CD4-positive, CD25-positive, alpha-beta regulatory T cell (primary cell): ENCODE results near the gene JUP. TPM values are rescaled to one million over a fixed set of nuclear protein-coding genes. Genes with fewer than 3 reads are reported as not detected.

Experiments
- ATAC-seq, 2 donors: fragments of 150-1000 bp; cut with Tn5 transposase; one replicate each; pipeline ENCODE4 v1.10.0; 2021; ENCODE audit warnings: low read depth in 2 of 2, moderate number of reproducible peaks in 2 of 2, moderate library complexity in 1 of 2
- DNase-seq, 3 donors: peaks; one replicate each; pipeline versions ENCODE4 v3.0.0 to v3.0.0-alpha.2; 2012 to 2022; ENCODE audit warnings: mixed read lengths in 1 of 3
- H3K27ac ChIP-seq: one replicate; pipeline ENCODE4 v1.7.0; 2013; ENCODE audit warnings: mild to moderate bottlenecking, low read length; ENCODE audit not compliant: insufficient read depth, poor library complexity, severe bottlenecking
- H3K27me3 ChIP-seq: one replicate; pipeline ENCODE4 v1.7.0; 2013; ENCODE audit warnings: low read length; ENCODE audit not compliant: control insufficient read depth, insufficient read depth
- H3K36me3 ChIP-seq: one replicate; pipeline ENCODE4 v1.7.0; 2013; ENCODE audit warnings: mild to moderate bottlenecking, low read length, moderate library complexity; ENCODE audit not compliant: control insufficient read depth, insufficient read depth
- H3K4me1 ChIP-seq: 2 replicates; pipeline ENCODE4 v1.7.0; 2013; ENCODE audit warnings: mild to moderate bottlenecking, low read length; ENCODE audit not compliant: insufficient read depth, control insufficient read depth, poor library complexity, severe bottlenecking
- H3K4me3 ChIP-seq: one replicate; pipeline ENCODE4 v1.7.0; 2013; ENCODE audit warnings: low read depth, mild to moderate bottlenecking, low read length, moderate library complexity
- H3K9me3 ChIP-seq, 2 experiments: 1 replicate in 1 of 2; 2 replicates in 1 of 2; pipeline ENCODE4 v1.7.0; 2013; ENCODE audit warnings: low read length in 2 of 2, mild to moderate bottlenecking in 1 of 2, moderate library complexity in 1 of 2; ENCODE audit not compliant: control insufficient read depth in 2 of 2
- H3K27ac Mint-ChIP-seq, 3 donors: one replicate each; pipeline ENCODE4 v1.8.0; 2020 to 2022; ENCODE audit warnings: mild to moderate bottlenecking in 3 of 3, mixed read lengths in 3 of 3, moderate library complexity in 2 of 3
- H3K27me3 Mint-ChIP-seq: one replicate; pipeline ENCODE4 v1.8.0; 2022; ENCODE audit warnings: mild to moderate bottlenecking, mixed read lengths
- H3K36me3 Mint-ChIP-seq: one replicate; pipeline ENCODE4 v1.8.0; 2020; ENCODE audit warnings: mixed read lengths
- H3K4me1 Mint-ChIP-seq, 4 donors: one replicate each; pipeline ENCODE4 v1.8.0; 2020 to 2022; ENCODE audit warnings: mixed read lengths in 4 of 4, mild to moderate bottlenecking in 1 of 4
- H3K4me3 Mint-ChIP-seq, 4 donors: one replicate each; pipeline ENCODE4 v1.8.0; 2020 to 2022; ENCODE audit warnings: mild to moderate bottlenecking in 4 of 4, mixed read lengths in 4 of 4, moderate library complexity in 3 of 4
- H3K9me3 Mint-ChIP-seq, 7 donors: one replicate each; pipeline ENCODE4 v1.8.0; 2020 to 2022; ENCODE audit warnings: mixed read lengths in 7 of 7, mild to moderate bottlenecking in 3 of 7, moderate library complexity in 2 of 7
- polyA plus RNA-seq, 4 donors: library from polyadenylated mRNA; unstranded; fragments of 300-500 nt; fragmentation: Illumina TruSeq; gene quantifications; one replicate each; pipeline ENCODE4 v1.2.3, GENCODE V29; 2021
- total RNA-seq: library from RNA; stranded (reverse); gene quantifications from one replicate; pipeline ENCODE4 v1.2.3, GENCODE V29; 2022

JUP gene
- total and polyA plus RNA-seq, 5 donors from 2014 or later, result 0.32 to 1.3 (median 0.33) TPM; not detected in 2

- no peak for ATAC-seq
- peak overlapping the region in 1 of 3 donors; percentile 55 for H3K27ac Mint-ChIP-seq
Observed at GRCh38 chr17:41766135-41766534, 20.4 kb downstream of the JUP start.

DNA sequence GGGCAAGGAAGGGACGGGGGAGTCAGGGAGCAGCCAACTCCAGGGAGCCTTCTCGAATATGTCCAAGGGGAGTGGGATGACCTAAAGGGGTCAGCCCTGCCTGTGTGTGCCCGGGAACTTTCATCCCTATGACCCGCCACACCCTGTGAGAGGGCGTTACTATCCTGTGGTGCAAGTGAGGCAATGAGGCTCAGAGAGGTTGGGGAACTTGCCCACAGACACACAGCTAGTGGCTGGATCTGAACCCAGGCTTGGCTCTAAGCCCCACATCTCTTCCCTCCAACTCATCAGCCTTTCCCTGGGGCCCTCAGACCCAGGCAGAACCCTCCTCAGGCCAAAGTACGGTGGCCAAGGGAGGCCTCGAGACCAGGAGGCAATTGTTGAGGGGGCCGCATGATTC lies 23.2 kb downstream of the JUP start:
- Histone ChIP-seq H3K4me1 (no peaks in the 10 kb centered on the region), H3K9me3 (no peaks in the 10 kb centered on the region), H3K27me3 (no peaks in the 10 kb centered on the region), H3K27ac (no peak overlapping the region), H3K4me3 (no peak overlapping the region), H3K36me3 (no peaks in the 10 kb centered on the region)
- ATAC-seq, result no peak
- no peak for DNase-seq
- Mint-ChIP-seq H3K4me3 (no peak overlapping the region), H3K9me3 (peaks cover 0 to 1% (median 0%) of the 10 kb centered on the region in 7 donors), H3K27me3 (peaks cover 6% of the 10 kb centered on the region), H3K27ac (no peak overlapping the region), H3K4me1 (no peaks in the 10 kb centered on the region), H3K36me3 (no peaks in the 10 kb centered on the region)

More at GRCh38 chr17:41766135-41766534, 20.4 kb downstream of the JUP start:
- H3K9me3 Mint-ChIP-seq, result no peaks in the 10 kb centered on the region
- H3K4me3 Mint-ChIP-seq, result no peak overlapping the region
- H3K4me1 ChIP-seq, result no peaks in the 10 kb centered on the region
- H3K27ac ChIP-seq, result no peak overlapping the region
- no peaks in the 10 kb centered on the region for H3K27me3 ChIP-seq
- H3K36me3 Mint-ChIP-seq, result no peaks in the 10 kb centered on the region
- no peaks in the 10 kb centered on the region for H3K4me1 Mint-ChIP-seq
- no peak for DNase-seq
- H3K9me3 ChIP-seq, result no peaks in the 10 kb centered on the region
- H3K4me3 ChIP-seq, result no peak overlapping the region
- H3K27me3 Mint-ChIP-seq, result peaks cover 6% of the 10 kb centered on the region
- H3K36me3 ChIP-seq, result no peaks in the 10 kb centered on the region

DNA sequence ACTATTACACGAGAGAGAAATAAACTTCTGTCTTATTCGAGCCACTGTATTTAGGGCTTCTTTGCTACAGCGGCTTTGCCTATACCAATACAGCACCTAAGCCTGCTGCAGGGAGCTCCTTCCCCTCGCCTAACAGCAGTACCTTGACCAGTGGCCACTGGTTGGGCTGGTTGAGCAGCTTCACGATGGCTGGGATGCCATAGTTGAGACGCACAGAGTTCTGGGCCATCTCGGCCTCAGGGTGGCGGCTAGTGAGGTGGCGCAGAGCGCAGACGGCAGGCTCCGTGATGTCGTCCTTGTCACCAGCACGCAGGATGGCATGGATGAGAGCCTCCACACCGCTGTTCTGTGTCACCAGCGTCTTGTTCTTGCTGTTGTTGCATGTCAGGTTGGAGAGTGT lies 23.7 kb downstream of the JUP start:
- Histone ChIP-seq H3K36me3 (no peaks in the 10 kb centered on the region), H3K9me3 (no peaks in the 10 kb centered on the region), H3K27me3 (no peaks in the 10 kb centered on the region), H3K4me1 (no peaks in the 10 kb centered on the region), H3K4me3 (no peak overlapping the region), H3K27ac (no peak overlapping the region)
- Mint-ChIP-seq H3K9me3 (peaks cover 0 to 1% (median 0%) of the 10 kb centered on the region in 7 donors), H3K27me3 (peaks cover 9% of the 10 kb centered on the region), H3K4me3 (no peak overlapping the region), H3K36me3 (no peaks in the 10 kb centered on the region), H3K4me1 (no peaks in the 10 kb centered on the region), H3K27ac (no peak overlapping the region)
- DNase-seq (no peak), ATAC-seq (no peak)

DNA sequence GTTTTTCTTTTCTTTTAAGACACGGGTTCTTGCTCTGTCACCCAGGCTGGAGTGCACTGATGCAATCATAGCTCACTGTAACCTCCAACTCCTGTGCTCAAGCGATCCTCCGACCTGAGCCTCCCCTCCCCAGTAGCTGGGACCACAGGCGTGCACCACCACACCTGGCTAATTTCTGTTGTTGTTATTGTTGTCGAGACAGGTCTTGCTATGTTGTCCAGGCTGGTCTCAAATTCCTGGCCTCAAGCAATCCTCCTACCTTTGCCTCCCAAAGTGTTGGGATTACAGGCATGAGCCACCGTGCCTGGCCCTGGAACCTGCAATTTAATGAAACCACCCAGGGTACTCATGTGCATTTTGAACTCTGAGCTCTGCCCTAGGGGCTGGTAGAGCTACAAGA lies 24.1 kb downstream of the JUP start:
- H3K27me3 Mint-ChIP-seq, result peaks cover 10% of the 10 kb centered on the region
- H3K36me3 Mint-ChIP-seq, result no peaks in the 10 kb centered on the region
- no peaks in the 10 kb centered on the region for H3K4me1 Mint-ChIP-seq
- Histone ChIP-seq H3K36me3 (no peaks in the 10 kb centered on the region), H3K4me1 (no peaks in the 10 kb centered on the region), H3K9me3 (no peaks in the 10 kb centered on the region), H3K4me3 (no peak overlapping the region), H3K27me3 (no peaks in the 10 kb centered on the region), H3K27ac (no peak overlapping the region)
- H3K9me3 Mint-ChIP-seq, result peaks cover 0 to 1% (median 0%) of the 10 kb centered on the region in 7 donors
- no peak for ATAC-seq
- no peak overlapping the region for H3K27ac Mint-ChIP-seq
- DNase-seq, result no peak
- H3K4me3 Mint-ChIP-seq, result no peak overlapping the region

DNA sequence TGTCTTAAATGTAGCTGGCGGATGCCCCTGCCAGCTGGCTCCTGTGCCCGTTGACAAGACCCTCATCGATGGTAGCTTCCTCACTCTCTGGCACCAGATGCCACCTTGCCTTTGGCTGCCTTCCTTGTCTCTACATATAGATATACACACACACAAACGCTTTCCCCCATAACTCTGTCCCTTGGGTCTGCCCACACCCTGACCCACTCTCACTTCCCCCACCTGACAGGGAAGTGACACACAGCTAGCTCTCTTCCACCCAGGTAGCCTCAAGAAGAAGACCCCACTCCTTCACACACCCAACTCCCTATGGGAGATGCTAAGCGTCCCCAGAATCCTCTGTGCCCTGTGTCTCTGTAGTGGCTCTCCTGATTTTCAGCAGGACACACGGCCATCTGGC lies 25.6 kb downstream of the JUP start:
- H3K36me3 Mint-ChIP-seq, result no peaks in the 10 kb centered on the region

DNA sequence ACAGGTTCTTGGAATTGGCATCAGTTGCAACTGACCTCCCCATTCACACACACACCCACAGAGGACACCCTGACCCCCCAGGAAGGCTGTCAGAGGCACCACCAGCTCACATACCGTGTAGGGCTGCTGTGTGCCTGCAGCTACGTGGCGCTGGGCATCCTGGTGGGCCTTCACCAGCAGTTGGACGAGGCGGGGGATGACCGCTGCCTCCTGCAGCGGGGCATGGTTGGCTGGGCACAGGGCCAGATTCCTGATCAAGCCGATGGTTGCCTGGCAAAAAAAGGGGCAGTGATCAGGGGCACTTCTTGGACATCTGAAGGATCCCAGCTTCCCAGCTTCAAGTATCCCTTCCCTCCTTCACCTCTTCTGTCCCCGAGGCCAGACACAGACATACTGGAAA lies 27.9 kb downstream of the JUP start:
- H3K4me3 ChIP-seq, result no peak overlapping the region
- no peaks in the 10 kb centered on the region for H3K36me3 ChIP-seq
- H3K9me3 Mint-ChIP-seq, result peaks cover 0 to 1% (median 0%) of the 10 kb centered on the region in 7 donors
- H3K4me3 Mint-ChIP-seq, result no peak overlapping the region
- ATAC-seq (no peak), DNase-seq (no peak)
- H3K36me3 Mint-ChIP-seq, result no peaks in the 10 kb centered on the region
- H3K9me3 ChIP-seq, result no peaks in the 10 kb centered on the region
- H3K27me3 ChIP-seq, result no peaks in the 10 kb centered on the region
- H3K4me1 ChIP-seq, result no peaks in the 10 kb centered on the region
- H3K27ac ChIP-seq, result no peak overlapping the region
- no peak overlapping the region for H3K27ac Mint-ChIP-seq
- H3K4me1 Mint-ChIP-seq, result no peaks in the 10 kb centered on the region
- H3K27me3 Mint-ChIP-seq, result peaks cover 5% of the 10 kb centered on the region

More for the DNA sequence above, 25.6 kb downstream of the JUP start:
- Mint-ChIP-seq H3K27me3 (peaks cover 8% of the 10 kb centered on the region), H3K4me3 (no peak overlapping the region), H3K27ac (no peak overlapping the region), H3K9me3 (peaks cover 0 to 1% (median 0%) of the 10 kb centered on the region in 7 donors), H3K4me1 (no peaks in the 10 kb centered on the region)
- Histone ChIP-seq H3K4me3 (no peak overlapping the region), H3K9me3 (no peaks in the 10 kb centered on the region), H3K36me3 (no peaks in the 10 kb centered on the region), H3K27ac (no peak overlapping the region), H3K4me1 (no peaks in the 10 kb centered on the region), H3K27me3 (no peaks in the 10 kb centered on the region)
- no peak for ATAC-seq
- no peak for DNase-seq

DNA sequence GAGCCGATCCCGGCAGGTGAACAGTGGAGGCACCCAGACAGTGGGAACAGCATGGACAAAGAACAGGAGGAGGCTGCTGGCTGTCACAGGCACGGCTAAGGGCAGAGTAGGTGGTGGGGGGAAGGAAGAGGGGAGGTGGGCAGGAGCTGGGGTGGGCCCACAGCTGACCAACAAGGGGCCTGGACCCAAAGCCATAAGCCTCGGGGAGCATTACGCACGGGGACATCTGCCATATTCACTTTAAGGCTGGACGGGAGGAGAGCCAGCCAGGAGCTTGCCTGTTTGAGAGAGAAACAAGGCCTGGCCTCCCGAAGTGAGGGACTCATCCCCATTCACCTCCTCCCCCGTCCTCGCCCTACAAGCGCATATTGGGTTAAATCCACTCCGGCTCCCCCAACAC lies 32.4 kb downstream of the JUP start:
- ATAC-seq (no peak), DNase-seq (no peak)
- no peak overlapping the region for H3K4me3 Mint-ChIP-seq
- no peaks in the 10 kb centered on the region for H3K4me1 Mint-ChIP-seq
- Histone ChIP-seq H3K4me1 (no peaks in the 10 kb centered on the region), H3K4me3 (no peak overlapping the region), H3K36me3 (no peaks in the 10 kb centered on the region), H3K27me3 (no peaks in the 10 kb centered on the region), H3K9me3 (no peaks in the 10 kb centered on the region), H3K27ac (no peak overlapping the region)
- no peaks in the 10 kb centered on the region for H3K9me3 Mint-ChIP-seq
- H3K27ac Mint-ChIP-seq, result no peak overlapping the region
- H3K27me3 Mint-ChIP-seq, result peaks cover 5% of the 10 kb centered on the region
- H3K36me3 Mint-ChIP-seq, result no peaks in the 10 kb centered on the region

GRCh38 chr17:41751288-41751687 lies 35.2 kb downstream of the JUP start:
- Histone ChIP-seq H3K27me3 (no peaks in the 10 kb centered on the region), H3K27ac (no peak overlapping the region), H3K9me3 (no peaks in the 10 kb centered on the region), H3K4me3 (no peak overlapping the region), H3K36me3 (no peaks in the 10 kb centered on the region), H3K4me1 (no peaks in the 10 kb centered on the region)
- H3K36me3 Mint-ChIP-seq, result no peaks in the 10 kb centered on the region
- ATAC-seq, result no peak
- peaks cover 9% of the 10 kb centered on the region for H3K27me3 Mint-ChIP-seq
- no peaks in the 10 kb centered on the region for H3K9me3 Mint-ChIP-seq
- no peak overlapping the region for H3K4me3 Mint-ChIP-seq
- no peak overlapping the region for H3K27ac Mint-ChIP-seq
- no peaks in the 10 kb centered on the region for H3K4me1 Mint-ChIP-seq
- DNase-seq, result no peak
